Heart right ventricle (tissue), 16 donors: ENCODE measurements around the gene KLF13. TPM values are rescaled to one million over a fixed set of nuclear protein-coding genes. Genes with fewer than 3 reads are reported as not detected.

ENCODE experiments used
- ATAC-seq, 8 donors: fragments of 200-7000 bp; cut with Tn5 transposase; one replicate each; pipeline ENCODE4 v1.9.1; 2020; ENCODE audit warnings: mild to moderate bottlenecking in 8 of 8, moderate library complexity in 8 of 8, moderate number of reproducible peaks in 1 of 8
- DNase-seq, 2 donors: peaks; one replicate each; pipeline ENCODE4 v3.0.0-alpha.2; 2020
- H3K27ac ChIP-seq, 10 donors: fragments of 200-600 bp; sonication (generic) in 2 of 10; one replicate each; pipeline versions ENCODE4 v1.5.0 to v1.8.0; 2020 to 2022; ENCODE audit warnings: mild to moderate bottlenecking in 3 of 10
- H3K27me3 ChIP-seq, 7 donors: fragments of 200-600 bp; one replicate each; pipeline ENCODE4 v1.8.0; 2021 to 2022; ENCODE audit warnings: mild to moderate bottlenecking in 2 of 7
- H3K36me3 ChIP-seq, 9 donors: fragments of 200-600 bp; sonication (generic) in 1 of 9; one replicate each; pipeline versions ENCODE4 v1.5.0 to v1.8.0; 2020 to 2022; ENCODE audit warnings: mild to moderate bottlenecking in 2 of 9
- H3K4me1 ChIP-seq, 9 donors: fragments of 200-600 bp; sonication (generic) in 1 of 9; one replicate each; pipeline versions ENCODE4 v1.5.0 to v1.8.0; 2020 to 2022; ENCODE audit warnings: mild to moderate bottlenecking in 4 of 9
- H3K4me3 ChIP-seq, 10 donors: fragments of 200-600 bp; sonication (generic) in 2 of 10; one replicate each; pipeline versions ENCODE4 v1.5.0 to v1.8.0; 2020 to 2022; ENCODE audit warnings: mild to moderate bottlenecking in 7 of 10, moderate library complexity in 2 of 10
- H3K9me3 ChIP-seq, 11 donors: fragments of 200-600 bp in 10 of 11; sonication (generic) in 2 of 11; one replicate each; pipeline versions ENCODE4 v1.5.0 to v1.8.0; 2013 to 2022; ENCODE audit warnings: mild to moderate bottlenecking in 2 of 11, control low read depth in 1 of 11, moderate library complexity in 1 of 11
- CTCF ChIP-seq, 9 donors: fragments of 200-600 bp; sonication (generic) in 2 of 9; IDR thresholded peaks; one replicate each; pipeline versions ENCODE4 v1.5.0 to v1.8.0; 2021 to 2022; ENCODE audit warnings: antibody characterized with exemption in 9 of 9, mild to moderate bottlenecking in 5 of 9, moderate library complexity in 1 of 9
- WGBS, 2 donors: extraction: QIAGEN DNeasy Blood & Tissue Kit; methylation state at CpG; one replicate each; pipeline ENCODE4 v1.1.7; 2013; ENCODE audit warnings: inconsistent platforms in 1 of 2; 5-methylcytosine and 5-hydroxymethylcytosine counted together
- intact Hi-C, 10 donors: fragments of 100-400 bp; cut with DNase I; formaldehyde crosslinking; loops; one replicate each; pipeline versions ENCODE4 v1.11.1 to v1.14.2; 2022
- polyA plus RNA-seq, 2 donors: library from polyadenylated mRNA; stranded (reverse); fragments of 200-250 nt; gene quantifications; one replicate each; pipeline ENCODE4 v1.2.3, GENCODE V29; 2013
- total RNA-seq, 10 donors: library from RNA; stranded (reverse); fragmentation: NEBNext Ultra II Directional in 3 of 10; extraction: Animal tissue kit (Norgen Biotek cat#: 25700) in 3 of 10; gene quantifications; one replicate each; pipeline versions ENCODE4 v1.2.1 to v1.2.4, GENCODE V29; 2021 to 2023
- donor health status: Arrhythmogenic right ventricular cardiomyopathy.
- donor health status: ischemic (EF 13 %, LVEDD 7.1; RV severe dilation, severe dysfunction).
- donor health status: healthy with polysubstance abuse.
- donor health status: DM: no; HTN: yes; CAD: no.
- donor health status: DM: no; HTN: no; CAD: no.
- donor health status: ischemic (EF 25% LVEDD 6.9; RV normal size, moderate dysfunction).
- donor health status: ischemic (EF 25% LVEDD 5.7; RV mildly dilated, moderate dysfunction).
- donor health status: healthy.
- donor health status: DM: yes; HTN: yes; CAD: no.
- donor health status: Ischemic cardiomyopathy.
- donor health status: ischemic (EF 35%, LVEDD 5.7; RV mildly dilated, moderate dysfunction).
- donor health status: nonischemic (EF 11% LVEDD 7.7; RV severe dilation, severe dysfunction).
- donor health status: DM: yes; HTN: yes; CAD: no.
- donor health status: PGD.
- donor health status: ischemic (EF 29% LVEDD 5.4; RV normal size, mild dysfunction).
- donor health status: nonischemic (EF 23%, LVEDD 6.1; RV moderate dilation, normal function).

Gene KLF13
- total and polyA plus RNA-seq, 12 donors: 28.4 to 101 (median 45.0) TPM

- Histone ChIP-seq H3K27ac (no peak overlapping the region), H3K4me1 (peaks cover 0 to 33% (median 12%) of the 10 kb centered on the region in 9 donors), H3K27me3 (no peaks in the 10 kb centered on the region), H3K4me3 (no peak overlapping the region), H3K9me3 (peaks cover 0 to 21% (median 0%) of the 10 kb centered on the region in 11 donors), H3K36me3 (no peaks in the 10 kb centered on the region)
- whole genome bisulfite sequencing, 2 donors: 83 to 85% methylated on average over 13 of the region's 13 CpGs
- ATAC-seq: no peak
- no peak for TF ChIP-seq CTCF (IDR thresholded peaks at IDR 0.05)
- no peak for DNase-seq
- intact Hi-C loops: loop anchor here in 2 of 10 donors (5.0 to 10.0 kb wide), 2 partner anchors 67 to 191 kb away; no protein-coding TSS in a partner anchor
These were observed 78.7 kb downstream of the KLF13 start for GRCh38 chr15:31405200-31405920.

- Histone ChIP-seq H3K9me3 (peaks cover 0 to 21% (median 0%) of the 10 kb centered on the region in 11 donors), H3K4me1 (peaks cover 0 to 23% (median 7%) of the 10 kb centered on the region in 9 donors), H3K4me3 (no peak overlapping the region), H3K36me3 (no peaks in the 10 kb centered on the region), H3K27me3 (no peaks in the 10 kb centered on the region), H3K27ac (no peak overlapping the region)
- TF ChIP-seq CTCF (IDR thresholded peaks at IDR 0.05): no peak
- no peak for DNase-seq
- no peak for ATAC-seq
- 91 to 95% methylated on average over 1 of the region's 1 CpG for WGBS, 2 donors
- intact Hi-C loops: loop anchor here in 2 of 10 donors (5.0 to 10.0 kb wide), 2 partner anchors 65 to 193 kb away; no protein-coding TSS in a partner anchor
These were observed 80.7 kb downstream of the KLF13 start for GRCh38 chr15:31407376-31407775.

- DNase-seq (no peak), ATAC-seq (no peak)
- TF ChIP-seq CTCF (IDR thresholded peaks at IDR 0.05): no peak
- H3K9me3 ChIP-seq: peaks cover 0 to 21% (median 0%) of the 10 kb centered on the region in 11 donors
- no peaks in the 10 kb centered on the region for H3K36me3 ChIP-seq
- H3K4me3 ChIP-seq: no peak overlapping the region
- no peak overlapping the region for H3K27ac ChIP-seq
- no peaks in the 10 kb centered on the region for H3K27me3 ChIP-seq
- intact Hi-C loops: loop anchor here in 2 of 10 donors (5.0 to 10.0 kb wide), 2 partner anchors 64 to 193 kb away; no protein-coding TSS in a partner anchor
- H3K4me1 ChIP-seq: peaks cover 0 to 19% (median 3%) of the 10 kb centered on the region in 9 donors
These were observed 81.2 kb downstream of the KLF13 start for GRCh38 chr15:31407851-31408250.

GRCh38 chr15:31408724-31409123 is 82.1 kb downstream of the KLF13 start:
- H3K9me3 ChIP-seq: peaks cover 0 to 21% (median 0%) of the 10 kb centered on the region in 11 donors
- TF ChIP-seq CTCF (IDR thresholded peaks at IDR 0.05): no peak
- no peaks in the 10 kb centered on the region for H3K27me3 ChIP-seq
- peaks cover 0 to 12% (median 0%) of the 10 kb centered on the region in 9 donors for H3K4me1 ChIP-seq
- DNase-seq (no peak), ATAC-seq (no peak)
- H3K4me3 ChIP-seq: no peak overlapping the region
- intact Hi-C loops: loop anchor here in 2 of 10 donors (5.0 to 10.0 kb wide), 2 partner anchors 64 to 194 kb away; no protein-coding TSS in a partner anchor
- H3K36me3 ChIP-seq: no peaks in the 10 kb centered on the region
- 98 to 99% methylated on average over 3 of the region's 3 CpGs for WGBS, 2 donors
- no peak overlapping the region for H3K27ac ChIP-seq
